T-cell (primary cell): ENCODE measurements around the gene DDX51. TPM values are rescaled to one million over a fixed set of nuclear protein-coding genes. Genes with fewer than 3 reads are reported as not detected.

Experiments
- ATAC-seq, 4 experiments: fragments of 200-7000 bp in 3 of 4; fragments of 150-1000 bp in 1 of 4; cut with Tn5 transposase; replicated peaks in 1 of 4; 1 replicate in 3 of 4; 2 replicates in 1 of 4; pipeline ENCODE4 v1.10.0; 2021; ENCODE audit warnings: moderate library complexity in 3 of 4, mild to moderate bottlenecking in 2 of 4, moderate number of reproducible peaks in 1 of 4
- CTCF ChIA-PET, 2 donors: fragments of 300-600 bp; sonication (Branson Sonifier 250); formaldehyde crosslinking; loops; one replicate each; lab custom pipeline; 2022; ENCODE audit warnings: antibody characterized with exemption in 2 of 2; lab: Charles Lee
- POLR2A ChIA-PET, 2 donors: fragments of 300-600 bp; sonication (Branson Sonifier 250); formaldehyde crosslinking; loops; one replicate each; lab custom pipeline; 2022; ENCODE audit warnings: antibody characterized with exemption in 2 of 2; lab: Charles Lee
- DNase-seq, 35 experiments: peaks; one replicate each; pipeline versions ENCODE4 v3.0.0 to v3.0.0-alpha.2; 2013 to 2023
- H3K27ac ChIP-seq: one replicate; pipeline ENCODE4 v1.5.1; 2013; ENCODE audit warnings: low read length
- H3K27me3 ChIP-seq, 2 experiments: replicated peaks in 1 of 2; 1 replicate in 1 of 2; 2 replicates in 1 of 2; pipeline versions ENCODE4 v1.6.1 to v1.7.0; 2013; ENCODE audit warnings: low read length in 1 of 2, mixed read lengths in 1 of 2; ENCODE audit not compliant: control insufficient read depth in 2 of 2, insufficient read depth in 2 of 2; ENCODE audit errors: extremely low read depth in 1 of 2
- H3K36me3 ChIP-seq, 2 donors: 1 replicate in 1 of 2; 2 replicates in 1 of 2; pipeline versions ENCODE4 v1.6.1 to v1.7.0; 2013; ENCODE audit warnings: low read length in 1 of 2; ENCODE audit not compliant: control insufficient read depth in 2 of 2, insufficient read depth in 1 of 2; ENCODE audit errors: extremely low read depth in 1 of 2
- H3K4me1 ChIP-seq, 2 experiments: 1 replicate in 1 of 2; 2 replicates in 1 of 2; pipeline versions ENCODE4 v1.6.1 to v1.7.0; 2013; ENCODE audit warnings: low read length in 2 of 2, mixed read lengths in 1 of 2; ENCODE audit not compliant: insufficient read depth in 2 of 2, control insufficient read depth in 1 of 2; ENCODE audit errors: extremely low read depth in 1 of 2
- H3K4me3 ChIP-seq, 2 donors: 1 replicate in 1 of 2; 2 replicates in 1 of 2; pipeline versions ENCODE4 v1.5.1 to v1.7.0; 2013; ENCODE audit warnings: mild to moderate bottlenecking in 2 of 2, low read length in 1 of 2, moderate library complexity in 1 of 2; ENCODE audit not compliant: control insufficient read depth in 1 of 2; ENCODE audit errors: extremely low read depth in 1 of 2
- H3K9me3 ChIP-seq: 2 replicates; pipeline ENCODE4 v1.7.0; 2013
- H3K27ac Mint-ChIP-seq, 2 donors: one replicate each; pipeline ENCODE4 v1.8.0; 2020 to 2021; ENCODE audit warnings: mild to moderate bottlenecking in 2 of 2, mixed read lengths in 2 of 2
- H3K27me3 Mint-ChIP-seq, 2 donors: one replicate each; pipeline ENCODE4 v1.8.0; 2021 to 2022; ENCODE audit warnings: mixed read lengths in 2 of 2
- H3K36me3 Mint-ChIP-seq: one replicate; pipeline ENCODE4 v1.8.0; 2021; ENCODE audit warnings: mixed read lengths
- H3K4me1 Mint-ChIP-seq, 3 donors: one replicate each; pipeline ENCODE4 v1.8.0; 2020 to 2022; ENCODE audit warnings: mixed read lengths in 3 of 3, mild to moderate bottlenecking in 1 of 3
- H3K4me3 Mint-ChIP-seq, 3 donors: one replicate each; pipeline ENCODE4 v1.8.0; 2020 to 2022; ENCODE audit warnings: mild to moderate bottlenecking in 3 of 3, mixed read lengths in 3 of 3, moderate library complexity in 3 of 3
- H3K9me3 Mint-ChIP-seq, 3 donors: one replicate each; pipeline ENCODE4 v1.8.0; 2020 to 2022; ENCODE audit warnings: mixed read lengths in 3 of 3
- WGBS: methylation state at CpG from one replicate; pipeline ENCODE4 v1.1.5; 2013; ENCODE audit warnings: missing lambda C conversion rate; ENCODE audit not compliant: insufficient coverage; 5-methylcytosine and 5-hydroxymethylcytosine counted together
- total RNA-seq, 35 experiments: library from RNA in 6 of 35; stranded (reverse) in 6 of 35; fragments of 120-200 nt in 1 of 35; gene quantifications; one replicate each; pipeline versions ENCODE4 v1.2.1 to v1.2.4 and lab custom pipeline; 2013 to 2026

DDX51 gene
- total RNA-seq, 5 donors from 2014 or later (not counting 1 experiment from before 2014, with no cell fraction given), result 41.9 to 58.6 (median 49.0) TPM

DNA sequence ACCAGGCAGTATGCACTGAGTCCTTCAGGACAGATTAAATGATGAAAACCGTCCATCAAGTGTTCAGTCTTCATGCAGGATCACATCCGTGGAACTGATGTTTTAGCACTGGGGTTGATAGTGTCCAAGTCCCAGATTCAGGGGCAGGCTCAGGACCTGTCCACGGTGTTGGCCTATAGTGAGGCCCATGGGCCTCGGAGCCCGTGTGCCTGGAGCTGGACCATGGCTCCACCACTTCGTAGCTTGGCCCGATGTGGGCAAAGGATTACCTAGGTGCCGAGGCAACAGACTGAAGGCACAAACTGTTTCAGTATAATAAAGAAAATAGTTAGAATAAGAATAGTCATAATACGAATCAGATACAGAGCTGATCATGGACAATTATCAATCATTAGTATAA lies 41.8 kb downstream of the DDX51 start:
- Mint-ChIP-seq H3K4me3 (no peak overlapping the region), H3K4me1 (peaks cover 0 to 5% (median 2%) of the 10 kb centered on the region in 3 donors), H3K27ac (no peak overlapping the region), H3K27me3 (no peaks in the 10 kb centered on the region), H3K36me3 (peaks cover 28% of the 10 kb centered on the region), H3K9me3 (no peaks in the 10 kb centered on the region)
- 89% methylated on average over 4 of the region's 9 CpGs for WGBS
- H3K4me1 ChIP-seq, result no peaks in the 10 kb centered on the region
- DNase-seq (no peak), ATAC-seq (no peak)
- ChIA-PET POLR2A (no interaction called here), CTCF (no interaction called here)
- H3K9me3 ChIP-seq, result no peaks in the 10 kb centered on the region
- H3K27ac ChIP-seq, result no peak overlapping the region
- H3K4me3 ChIP-seq, result no peak overlapping the region
- peaks cover 16% of the 10 kb centered on the region in 2 donors for H3K36me3 ChIP-seq
- no peaks in the 10 kb centered on the region for H3K27me3 ChIP-seq

DNA sequence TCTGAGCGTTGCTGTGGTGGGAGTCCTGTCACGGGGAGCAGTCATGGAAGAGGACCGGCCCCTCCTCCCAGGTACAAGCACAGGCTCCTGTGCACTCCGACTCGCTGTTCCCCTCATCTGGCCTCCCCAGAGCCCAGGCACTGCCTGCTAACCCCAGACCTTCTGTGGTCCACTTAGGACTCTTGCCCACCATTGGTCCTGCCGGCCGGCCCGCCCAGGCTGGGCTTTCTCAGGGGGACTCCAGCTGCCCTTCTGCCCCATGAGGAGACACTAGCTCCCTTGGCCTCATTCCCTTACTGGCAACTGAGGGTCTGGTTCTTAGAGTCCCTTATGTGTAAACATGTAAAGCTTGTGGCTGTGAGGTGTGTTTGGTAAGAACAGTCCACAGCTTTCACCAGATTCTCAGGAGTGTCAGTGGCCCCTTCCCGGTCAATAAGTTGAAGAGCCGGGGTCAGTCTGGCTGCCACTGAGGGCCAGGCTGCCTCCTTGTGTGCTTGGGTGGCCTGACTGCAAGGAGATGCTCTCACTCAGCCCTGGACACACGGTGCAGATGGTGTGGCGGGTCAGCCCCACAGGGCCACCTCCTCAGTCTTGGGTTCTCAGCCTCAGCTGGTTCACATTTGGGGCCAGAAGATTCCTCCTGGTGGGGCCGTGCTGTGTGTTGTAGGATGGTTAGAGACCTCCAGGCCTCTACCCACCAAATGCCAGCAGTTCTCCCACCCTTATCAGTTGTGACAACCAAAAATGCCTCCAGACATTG lies 43.6 kb downstream of the DDX51 start:
- no peak overlapping the region for H3K4me3 Mint-ChIP-seq
- Histone ChIP-seq H3K4me3 (no peak overlapping the region), H3K4me1 (peaks cover 0 to 5% of the 10 kb centered on the region in 2 experiments), H3K9me3 (no peaks in the 10 kb centered on the region), H3K27me3 (no peaks in the 10 kb centered on the region), H3K36me3 (peaks cover 16 to 17% of the 10 kb centered on the region in 2 donors), H3K27ac (no peak overlapping the region)
- peaks cover 10 to 17% (median 14%) of the 10 kb centered on the region in 3 donors for H3K4me1 Mint-ChIP-seq
- peaks cover 38% of the 10 kb centered on the region for H3K36me3 Mint-ChIP-seq
- 93% methylated on average over 8 of the region's 13 CpGs for WGBS
- peaks cover 0 to 14% (median 8%) of the 10 kb centered on the region in 3 donors for H3K9me3 Mint-ChIP-seq
- POLR2A ChIA-PET, result no interaction called here
- H3K27me3 Mint-ChIP-seq, result no peaks in the 10 kb centered on the region
- DNase-seq (no peak), ATAC-seq (no peak)
- H3K27ac Mint-ChIP-seq, result no peak overlapping the region
- CTCF ChIA-PET, result no interaction called here

DNA sequence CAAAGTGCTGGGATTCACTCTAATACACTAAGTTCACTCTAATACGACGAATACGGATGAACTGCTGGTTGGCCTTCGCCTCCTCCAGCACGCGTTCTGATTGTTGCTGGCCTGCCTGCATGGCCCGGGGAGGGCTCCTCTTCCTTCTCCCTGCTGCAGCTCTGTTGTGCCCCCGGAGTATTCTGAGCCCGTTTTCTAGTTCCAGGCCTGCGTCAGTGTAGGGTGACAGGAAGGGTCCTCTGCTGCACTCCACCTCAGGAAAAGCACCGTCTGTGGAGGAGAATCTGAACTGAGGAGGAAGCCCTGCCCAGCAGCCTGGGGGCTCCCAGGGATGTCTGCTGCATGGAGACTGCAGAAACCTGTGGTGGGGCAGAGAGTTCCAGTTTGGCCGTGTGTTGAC lies 44.4 kb downstream of the DDX51 start:
- no peak overlapping the region for H3K27ac ChIP-seq
- DNase-seq (no peak), ATAC-seq (no peak)
- H3K9me3 Mint-ChIP-seq, result peaks cover 0 to 15% (median 9%) of the 10 kb centered on the region in 3 donors
- peaks cover 0 to 5% of the 10 kb centered on the region in 2 experiments for H3K4me1 ChIP-seq
- no peaks in the 10 kb centered on the region for H3K9me3 ChIP-seq
- peaks cover 13 to 25% (median 21%) of the 10 kb centered on the region in 3 donors for H3K4me1 Mint-ChIP-seq
- ChIA-PET POLR2A (no interaction called here), CTCF (no interaction called here)
- H3K36me3 Mint-ChIP-seq, result peaks cover 33% of the 10 kb centered on the region
- peaks cover 11 to 16% of the 10 kb centered on the region in 2 donors for H3K36me3 ChIP-seq
- H3K4me3 Mint-ChIP-seq, result no peak overlapping the region
- no peak overlapping the region for H3K4me3 ChIP-seq
- no peaks in the 10 kb centered on the region for H3K27me3 ChIP-seq
- 94% methylated on average over 11 of the region's 12 CpGs for WGBS
- H3K27ac Mint-ChIP-seq, result no peak overlapping the region
- H3K27me3 Mint-ChIP-seq, result no peaks in the 10 kb centered on the region

DNA sequence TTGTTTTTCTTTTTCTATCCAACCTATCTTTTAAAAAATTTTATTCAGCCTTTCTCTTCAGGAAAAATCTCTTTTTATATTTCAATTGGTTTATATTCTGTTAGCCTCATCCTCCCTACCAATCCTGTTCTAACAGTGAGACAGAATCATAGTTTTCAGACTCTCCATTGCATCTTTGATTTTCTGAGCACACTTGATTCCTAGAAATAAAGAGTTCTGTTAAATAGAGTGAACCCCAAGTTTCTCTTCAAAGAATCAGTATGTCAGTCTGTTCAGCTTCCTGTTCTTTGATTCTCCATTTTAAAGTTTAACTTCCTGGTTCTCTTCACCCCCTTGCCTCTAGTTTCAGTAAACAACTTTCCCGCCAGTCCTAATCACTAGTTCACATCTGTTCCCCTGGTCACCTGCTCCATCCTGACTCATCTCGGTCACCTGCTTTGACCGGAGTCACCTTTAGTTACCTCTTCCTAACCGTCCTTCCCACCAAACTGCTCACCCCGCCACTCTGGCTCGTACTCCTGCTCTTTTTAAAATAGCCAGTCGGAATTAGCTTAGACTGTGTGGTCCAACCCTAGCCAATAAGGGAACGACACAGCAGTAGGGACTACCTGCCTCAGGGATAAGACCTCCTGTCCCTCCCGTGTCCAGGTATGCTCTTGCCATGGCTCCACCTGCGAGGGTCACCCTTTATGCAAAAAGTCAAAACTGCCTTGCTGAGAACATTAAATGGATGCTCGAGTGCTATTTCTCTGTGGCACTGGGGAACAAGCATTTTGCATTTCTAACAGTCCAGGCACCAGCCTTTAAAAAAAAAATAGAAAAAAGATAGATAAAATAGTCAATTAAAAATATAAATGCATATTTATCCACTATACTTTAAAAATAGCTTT lies 48.4 kb downstream of the DDX51 start:
- POLR2A ChIA-PET, result no interaction called here
- peak overlapping the region in 2 of 3 donors; percentile 7 to 66 for H3K4me3 Mint-ChIP-seq

DNA sequence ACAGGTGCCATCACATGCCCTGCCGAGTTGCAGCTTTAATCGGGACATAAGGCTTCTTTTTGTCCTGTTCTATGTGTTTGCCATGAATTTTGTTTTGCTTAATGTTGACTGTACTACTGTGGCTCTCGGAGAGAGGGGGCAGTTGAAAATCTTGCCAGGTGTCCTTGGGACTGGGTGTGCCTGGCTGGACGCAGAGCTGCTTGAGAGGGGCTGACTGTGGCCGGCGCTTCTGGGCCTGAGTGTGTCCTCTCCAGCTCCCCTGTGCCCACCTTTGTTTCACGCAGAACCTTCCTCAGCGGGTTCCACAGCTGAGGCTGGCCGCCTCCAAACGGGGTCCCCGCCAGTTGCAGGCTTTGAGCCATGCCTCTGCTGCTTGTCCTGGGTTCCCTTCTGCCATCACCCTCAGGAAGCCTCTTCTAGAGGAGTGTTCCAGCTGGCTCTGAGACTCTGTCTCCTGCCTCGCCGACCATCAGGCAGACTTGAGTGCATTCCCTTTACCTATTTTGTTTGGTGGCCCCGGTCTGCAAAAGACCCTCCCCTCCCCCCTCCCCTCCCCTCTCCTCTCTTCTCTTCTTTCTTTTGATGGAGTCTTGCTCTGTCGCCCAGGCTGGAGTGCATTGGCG lies 49.7 kb downstream of the DDX51 start:
- no peak for ATAC-seq
- no peak for DNase-seq
- H3K27me3 ChIP-seq, result no peaks in the 10 kb centered on the region
- Mint-ChIP-seq H3K36me3 (peaks cover 40% of the 10 kb centered on the region), H3K27me3 (no peaks in the 10 kb centered on the region), H3K4me3 (peak overlapping the region in 1 of 3 donors; percentile 66), H3K4me1 (peaks cover 19 to 40% (median 23%) of the 10 kb centered on the region in 3 donors), H3K9me3 (peaks cover 0 to 15% (median 9%) of the 10 kb centered on the region in 3 donors), H3K27ac (peak overlapping the region; percentile 16 to 90)
- H3K4me3 ChIP-seq, result no peak overlapping the region
- H3K36me3 ChIP-seq, result peaks cover 5% of the 10 kb centered on the region in 2 donors
- H3K4me1 ChIP-seq, result peaks cover 0 to 5% of the 10 kb centered on the region in 2 experiments
- 94% methylated on average over 9 of the region's 16 CpGs for WGBS
- POLR2A ChIA-PET, result interaction anchor here in 1 of 2 donors (0.6 kb wide), 2 partner anchors 36 to 67 kb away, joined by 4 to 5 read pairs; no protein-coding TSS in a partner anchor
- H3K9me3 ChIP-seq, result no peaks in the 10 kb centered on the region
- no peak overlapping the region for H3K27ac ChIP-seq
- CTCF ChIA-PET, result no interaction called here

More for the DNA sequence above, 48.4 kb downstream of the DDX51 start:
- no peaks in the 10 kb centered on the region for H3K27me3 Mint-ChIP-seq
- H3K27me3 ChIP-seq, result no peaks in the 10 kb centered on the region
- peaks cover 13 to 35% (median 23%) of the 10 kb centered on the region in 3 donors for H3K4me1 Mint-ChIP-seq
- no peak overlapping the region for H3K4me3 ChIP-seq
- peaks cover 36% of the 10 kb centered on the region for H3K36me3 Mint-ChIP-seq
- peak in 1 of 35 experiments; percentile 1 for DNase-seq
- H3K27ac Mint-ChIP-seq, result peak overlapping the region; percentile 83 to 90
- 74% methylated on average over 8 of the region's 11 CpGs for WGBS
- ATAC-seq, result peak; percentile 40 to 74 (median 51)
- H3K36me3 ChIP-seq, result peaks cover 14 to 17% of the 10 kb centered on the region in 2 donors
- H3K9me3 Mint-ChIP-seq, result peaks cover 0 to 15% (median 9%) of the 10 kb centered on the region in 3 donors
- CTCF ChIA-PET, result no interaction called here
- H3K9me3 ChIP-seq, result no peaks in the 10 kb centered on the region
- H3K4me1 ChIP-seq, result peaks cover 0 to 5% of the 10 kb centered on the region in 2 experiments
- peak overlapping the region; percentile 38 for H3K27ac ChIP-seq

DNA sequence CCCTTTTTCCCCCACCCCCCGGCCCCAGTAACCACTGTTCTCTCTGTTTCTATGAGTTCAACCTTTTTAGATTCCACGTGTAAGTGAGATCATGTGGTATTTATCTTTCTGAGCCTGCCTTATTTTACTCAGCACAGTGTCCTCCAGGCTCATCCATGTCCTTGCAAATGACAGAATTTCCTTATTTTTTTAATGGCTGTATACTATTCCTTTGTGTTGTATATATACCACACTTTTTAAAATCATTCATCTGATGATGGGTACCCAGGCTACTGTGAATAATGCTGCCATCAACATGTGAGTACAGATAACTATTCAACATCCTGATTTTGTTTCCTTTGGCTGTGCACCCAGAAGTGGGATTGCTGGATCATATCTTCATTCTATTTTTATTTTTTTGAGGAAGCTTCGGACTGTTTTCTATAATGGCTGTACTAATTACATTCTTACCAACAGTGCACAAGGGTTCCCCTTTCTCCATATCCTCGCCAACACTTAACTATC lies 54.7 kb downstream of the DDX51 start:
- Histone ChIP-seq H3K36me3 (peaks cover 2 to 3% of the 10 kb centered on the region in 2 donors), H3K27ac (no peak overlapping the region), H3K27me3 (no peaks in the 10 kb centered on the region), H3K4me3 (no peak overlapping the region), H3K4me1 (peaks cover 7 to 8% of the 10 kb centered on the region in 2 experiments), H3K9me3 (no peaks in the 10 kb centered on the region)
- POLR2A ChIA-PET, result no interaction called here
- H3K27me3 Mint-ChIP-seq, result no peaks in the 10 kb centered on the region
- peaks cover 16 to 36% (median 22%) of the 10 kb centered on the region in 3 donors for H3K4me1 Mint-ChIP-seq
- ATAC-seq, result no peak
- no peak overlapping the region for H3K27ac Mint-ChIP-seq
- H3K4me3 Mint-ChIP-seq, result no peak overlapping the region
- CTCF ChIA-PET, result no interaction called here
- no peaks in the 10 kb centered on the region for H3K9me3 Mint-ChIP-seq
- no peak for DNase-seq
- peaks cover 17% of the 10 kb centered on the region for H3K36me3 Mint-ChIP-seq
- no CpG with 5 or more reads among the region's 4 CpGs for WGBS
